Cardiac fibroblast (primary cell): ENCODE data around the gene INPP5B.

Source experiments
- DNase-seq, 2 donors: peaks; one replicate each; pipeline versions ENCODE4 v3.0.0 to v3.0.0-alpha.2; 2010; ENCODE audit warnings: low read depth in 2 of 2
- H3K4me3 ChIP-seq, 2 donors: replicated peaks in 1 of 2; 1 replicate in 1 of 2; 2 replicates in 1 of 2; pipeline ENCODE4 v1.5.1; 2011; ENCODE audit warnings: low read depth in 2 of 2, low read length in 2 of 2, mild to moderate bottlenecking in 2 of 2, moderate library complexity in 1 of 2
- CTCF ChIP-seq: IDR thresholded peaks from one replicate; pipeline ENCODE4 v1.5.1; 2011; ENCODE audit warnings: low read depth, mild to moderate bottlenecking, low read length, inconsistent platforms

Gene INPP5B

DNA sequence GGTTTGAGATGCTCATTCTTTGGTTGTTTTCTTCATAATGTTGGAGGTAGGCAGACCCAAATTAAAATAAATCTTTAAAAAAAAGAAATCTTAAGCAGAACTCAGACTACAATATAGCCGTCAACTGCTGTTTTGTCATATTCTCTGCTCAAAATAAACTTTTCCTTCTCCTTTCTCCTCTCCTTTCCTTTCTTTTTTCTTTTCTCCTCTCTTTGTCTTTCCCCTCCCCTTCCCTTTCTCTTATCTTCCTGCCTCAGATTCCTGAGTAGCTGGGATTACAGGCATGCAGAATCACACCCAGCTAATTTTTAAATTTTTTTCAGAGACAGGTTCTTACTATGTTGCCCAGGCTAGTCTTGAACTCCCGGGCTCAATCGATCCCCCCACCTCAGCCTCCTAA lies 62.7 kb downstream of the INPP5B start:
- DNase-seq: no peak
- TF ChIP-seq CTCF: no peak
- no peak overlapping the region for H3K4me3 ChIP-seq

DNA sequence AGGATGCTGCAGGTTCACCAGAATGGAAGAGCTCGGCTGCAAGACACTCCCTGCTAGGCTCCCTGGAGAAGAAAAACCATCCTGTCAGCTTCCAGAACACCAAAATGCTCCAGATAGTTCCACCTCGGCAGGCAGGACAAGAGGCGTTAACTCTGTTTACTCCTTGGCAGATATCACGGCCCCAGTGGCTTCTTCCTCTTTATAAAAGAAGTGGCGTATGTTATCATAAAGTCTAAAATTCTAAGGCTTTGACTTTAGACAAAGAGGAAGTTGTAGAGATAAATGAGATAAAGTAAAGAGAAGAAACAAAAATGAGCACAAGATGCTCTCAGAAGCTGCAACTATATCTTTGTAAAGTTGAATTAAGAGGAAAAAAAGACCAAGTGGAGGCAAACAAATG lies 63.2 kb downstream of the INPP5B start:
- DNase-seq: no peak
- TF ChIP-seq CTCF: no peak
- H3K4me3 ChIP-seq: no peak overlapping the region

- no peak overlapping the region for H3K4me3 ChIP-seq
- TF ChIP-seq CTCF: no peak
- no peak for DNase-seq
These were observed 67.0 kb downstream of the INPP5B start for GRCh38 chr1:37879865-37880264.

- no peak for TF ChIP-seq CTCF
- H3K4me3 ChIP-seq: no peak overlapping the region
- no peak for DNase-seq
These were observed 68.8 kb downstream of the INPP5B start for GRCh38 chr1:37878071-37878470.

DNA sequence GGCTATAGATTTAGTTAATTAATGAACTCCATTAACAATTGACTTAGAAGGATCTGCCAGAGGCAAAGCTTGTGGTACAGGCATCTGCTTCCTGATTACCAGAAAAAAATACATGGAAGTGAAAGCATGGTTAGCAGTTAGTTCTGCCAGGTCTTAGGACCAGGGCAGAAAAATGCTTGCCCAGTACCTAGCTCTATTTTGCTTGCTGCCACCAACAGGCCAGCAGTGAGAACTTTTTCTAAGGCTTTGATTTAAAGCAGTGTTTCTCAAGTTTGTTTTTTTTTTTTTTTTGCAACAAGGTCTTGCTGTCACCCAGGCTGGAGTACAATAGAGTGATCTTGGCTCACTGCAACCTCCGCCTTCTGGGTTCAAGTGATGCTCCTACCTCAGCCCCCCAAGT lies 71.0 kb downstream of the INPP5B start:
- peak; percentile 31 to 44 for DNase-seq
- peak; percentile 32 for TF ChIP-seq CTCF
- no peak overlapping the region for H3K4me3 ChIP-seq

- H3K4me3 ChIP-seq: no peak overlapping the region
- no peak for DNase-seq
- TF ChIP-seq CTCF: no peak
These were observed 74.2 kb downstream of the INPP5B start for GRCh38 chr1:37872692-37873091.

DNA sequence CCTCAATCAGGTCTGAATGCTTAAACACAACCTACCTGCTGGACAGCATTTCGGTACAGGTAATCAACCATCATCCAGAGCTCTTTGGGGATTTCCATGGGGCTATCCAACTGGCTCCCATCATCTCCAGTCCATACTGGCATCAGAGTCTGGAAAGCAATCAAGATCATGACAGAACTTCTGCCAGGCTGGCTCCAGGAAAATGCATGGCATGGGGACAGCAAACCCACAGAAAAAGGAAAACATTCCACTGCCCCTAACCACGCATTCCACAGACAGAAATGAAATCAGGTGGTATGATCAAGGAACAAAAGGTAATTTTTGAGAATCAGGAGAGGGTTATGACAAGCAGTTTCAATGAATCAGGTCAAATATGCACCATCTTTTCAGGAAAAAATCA lies 78.4 kb downstream of the INPP5B start:
- no peak for TF ChIP-seq CTCF
- DNase-seq: no peak
- no peak overlapping the region for H3K4me3 ChIP-seq
